ENCODE results near the gene DGCR6. TPM values are rescaled to one million over a fixed set of nuclear protein-coding genes. Genes with fewer than 3 reads are reported as not detected.
"Not testable (repeated sequence)": the region's sequence is repeated elsewhere in the genome, so short reads cannot be mapped to it uniquely, and the experiment has no call there.

Gene DGCR6
- total and polyA plus RNA-seq, 10 of the 15 experiments (the other 5 are each of a cell fraction or from before 2014, with no cell fraction given): 0.06 to 0.54 (median 0.16) TPM; not detected in 2

- Histone ChIP-seq H3K4me2 (ENCODE audit: control insufficient read depth, insufficient read depth) (no peak within 1 kb of the TSS), H4K20me1 (ENCODE audit: control insufficient read depth, insufficient read depth) (no peaks in the 10 kb centered on the region), H3K36me3 (ENCODE audit: control insufficient read depth in 2 of 2, insufficient read depth in 2 of 2, low read length in 1 of 2) (no peaks in the 10 kb centered on the region), H3K27ac (ENCODE audit: control insufficient read depth, insufficient read depth) (no peak within 1 kb of the TSS), H3K9ac (ENCODE audit: control insufficient read depth, insufficient read depth, low read length) (no peak within 1 kb of the TSS), H2AFZ (ENCODE audit: control insufficient read depth, low read depth, low read length) (no peak within 1 kb of the TSS), H3K4me3 (no peak within 1 kb of the TSS), H3K9me3 (replicated peaks; ENCODE audit: control insufficient read depth, insufficient read depth, low read length) (no peaks in the 10 kb centered on the region), H3K4me1 (ENCODE audit: control insufficient read depth, insufficient read depth, low read length) (no peaks in the 10 kb centered on the region), H3K27me3 (replicated peaks in 1 of 2; ENCODE audit: control insufficient read depth in 2 of 2, insufficient read depth in 2 of 2, low read length in 1 of 2) (no peaks in the 10 kb centered on the region), H3K79me2 (ENCODE audit: control insufficient read depth, insufficient read depth, low read length) (no peaks in the 10 kb centered on the region)
- in situ Hi-C loops (cut with MboI) (no loop called here), intact Hi-C loops (cut with micrococcal nuclease; ENCODE audit: unreplicated experiment) (no loop called here)
- ChIA-PET SMC1A (ENCODE audit: uncharacterized antibody, unreplicated experiment) (no interaction called here), POLR2A (no interaction called here), CTCF (no interaction called here), RAD21 (ENCODE audit: unreplicated experiment) (no interaction called here)
- ATAC-seq (peak; percentile 32; the same call in 2 of the 3 replicates), FAIRE-seq (no peak), DNase-seq (ENCODE audit: low read depth, low spot score) (no peak)
- no TSS peak for BruUV-seq (replicated peaks)
- TF ChIP-seq BCL3 (IDR thresholded peaks at IDR 0.05; ENCODE audit: borderline replicate concordance, insufficient read depth, low read depth, low read length, poor library complexity, severe bottlenecking) (no peak), FOXM1 (IDR thresholded peaks at IDR 0.05; ENCODE audit: low read depth, low read length) (no peak), TCF3 (IDR thresholded peaks at IDR 0.05; ENCODE audit: borderline replicate concordance, insufficient read depth, low read depth, low read length) (no peak)
- WGBS (ENCODE audit: insufficient coverage, insufficient replicate concordance, low lambda C conversion rate, missing lambda C conversion rate): no CpG with 5 or more reads among the region's 67 CpGs
These were observed 29.9 kb downstream of the DGCR6 start, which contains the start of gene PRODH for GRCh38 chr22:18935889-18936529. Gene PRODH, minus strand, starts transcription at chr22:18936293. Its CDS starts 6 bp downstream, at chr22:18936287.

DNA sequence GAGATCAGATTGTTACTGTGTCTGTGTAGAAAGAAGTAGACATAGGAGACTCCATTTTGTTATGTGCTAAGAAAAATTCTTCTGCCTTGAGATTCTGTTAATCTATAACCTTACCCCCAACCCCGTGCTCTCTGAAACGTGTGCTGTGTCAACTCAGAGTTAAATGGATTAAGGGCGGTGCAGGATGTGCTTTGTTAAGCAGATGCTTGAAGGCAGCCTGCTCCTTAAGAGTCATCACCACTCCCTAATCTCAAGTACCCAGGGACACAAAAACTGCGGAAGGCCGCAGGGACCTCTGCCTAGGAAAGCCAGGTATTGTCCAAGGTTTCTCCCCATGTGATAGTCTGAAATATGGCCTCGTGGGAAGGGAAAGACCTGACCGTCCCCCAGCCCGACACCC is 32.6 kb downstream of the DGCR6 start:
- POLR2A ChIA-PET; H4K20me1 ChIP-seq (ENCODE audit: control insufficient read depth, insufficient read depth); ATAC-seq; DNase-seq (ENCODE audit: low read depth, low spot score); BruUV-seq (replicated peaks); FAIRE-seq; H3K27ac ChIP-seq (ENCODE audit: control insufficient read depth, insufficient read depth); H2AFZ ChIP-seq (ENCODE audit: control insufficient read depth, low read depth, low read length); H3K27me3 ChIP-seq (replicated peaks in 1 of 2; ENCODE audit: control insufficient read depth in 2 of 2, insufficient read depth in 2 of 2, low read length in 1 of 2); H3K79me2 ChIP-seq (ENCODE audit: control insufficient read depth, insufficient read depth, low read length); in situ Hi-C loops (cut with MboI); H3K36me3 ChIP-seq (ENCODE audit: control insufficient read depth in 2 of 2, insufficient read depth in 2 of 2, low read length in 1 of 2); H3K9me3 ChIP-seq (replicated peaks; ENCODE audit: control insufficient read depth, insufficient read depth, low read length); H3K4me3 ChIP-seq; H3K4me1 ChIP-seq (ENCODE audit: control insufficient read depth, insufficient read depth, low read length); RAD21 ChIA-PET (ENCODE audit: unreplicated experiment); H3K9ac ChIP-seq (ENCODE audit: control insufficient read depth, insufficient read depth, low read length); H3K4me2 ChIP-seq (ENCODE audit: control insufficient read depth, insufficient read depth); intact Hi-C loops (cut with micrococcal nuclease; ENCODE audit: unreplicated experiment); SMC1A ChIA-PET (ENCODE audit: uncharacterized antibody, unreplicated experiment); CTCF ChIA-PET: not testable (repeated sequence)
- 24% methylated on average over 3 of the region's 8 CpGs for WGBS (ENCODE audit: insufficient coverage, insufficient replicate concordance, low lambda C conversion rate, missing lambda C conversion rate)

DNA sequence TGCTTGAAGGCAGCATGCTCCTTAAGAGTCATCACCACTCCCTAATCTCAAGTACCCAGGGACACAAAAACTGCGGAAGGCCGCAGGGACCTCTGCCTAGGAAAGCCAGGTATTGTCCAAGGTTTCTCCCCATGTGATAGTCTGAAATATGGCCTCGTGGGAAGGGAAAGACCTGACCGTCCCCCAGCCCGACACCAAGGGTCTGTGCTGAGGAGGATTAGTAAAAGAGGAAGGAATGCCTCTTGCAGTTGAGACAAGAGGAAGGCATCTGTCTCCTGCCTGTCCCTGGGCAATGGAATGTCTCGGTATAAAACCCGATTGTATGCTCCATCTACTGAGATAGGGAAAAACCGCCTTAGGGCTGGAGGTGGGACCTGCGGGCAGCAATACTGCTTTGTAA is 41.0 kb downstream of the DGCR6 start:
- RAD21 ChIA-PET (ENCODE audit: unreplicated experiment); H2AFZ ChIP-seq (ENCODE audit: control insufficient read depth, low read depth, low read length); H3K4me1 ChIP-seq (ENCODE audit: control insufficient read depth, insufficient read depth, low read length); H3K4me2 ChIP-seq (ENCODE audit: control insufficient read depth, insufficient read depth); DNase-seq (ENCODE audit: low read depth, low spot score); SMC1A ChIA-PET (ENCODE audit: uncharacterized antibody, unreplicated experiment); CTCF ChIA-PET; BruUV-seq (replicated peaks); in situ Hi-C loops (cut with MboI); intact Hi-C loops (cut with micrococcal nuclease; ENCODE audit: unreplicated experiment); POLR2A ChIA-PET; H3K4me3 ChIP-seq; H3K9me3 ChIP-seq (replicated peaks; ENCODE audit: control insufficient read depth, insufficient read depth, low read length); FAIRE-seq; H3K9ac ChIP-seq (ENCODE audit: control insufficient read depth, insufficient read depth, low read length); H3K79me2 ChIP-seq (ENCODE audit: control insufficient read depth, insufficient read depth, low read length); H3K36me3 ChIP-seq (ENCODE audit: control insufficient read depth in 2 of 2, insufficient read depth in 2 of 2, low read length in 1 of 2); ATAC-seq; H3K27ac ChIP-seq (ENCODE audit: control insufficient read depth, insufficient read depth); H4K20me1 ChIP-seq (ENCODE audit: control insufficient read depth, insufficient read depth); H3K27me3 ChIP-seq (replicated peaks in 1 of 2; ENCODE audit: control insufficient read depth in 2 of 2, insufficient read depth in 2 of 2, low read length in 1 of 2): not testable (repeated sequence)
- 0% methylated on average over 3 of the region's 9 CpGs for WGBS (ENCODE audit: insufficient coverage, insufficient replicate concordance, low lambda C conversion rate, missing lambda C conversion rate)
